ENCODE results near the gene TSHZ1. TPM values are rescaled to one million over a fixed set of nuclear protein-coding genes. Genes with fewer than 3 reads are reported as not detected.

TSHZ1 gene
- total RNA-seq, 1 donor from 2014 or later, result 16.3 TPM

GRCh38 chr18:75309564-75309963 is 99.0 kb downstream of the TSHZ1 start:
- H3K27me3 Mint-ChIP-seq (ENCODE audit: unreplicated experiment), result peaks cover 3% of the 10 kb centered on the region
- no peak for TF ChIP-seq CTCF (IDR thresholded peaks at IDR 0.05; ENCODE audit: unreplicated experiment)
- no peak for DNase-seq (ENCODE audit: low spot score)
- H3K4me3 Mint-ChIP-seq (ENCODE audit: unreplicated experiment), result no peak overlapping the region
- H3K36me3 Mint-ChIP-seq (ENCODE audit: low read depth, unreplicated experiment), result peaks cover 4% of the 10 kb centered on the region
- no peak overlapping the region for H3K27ac Mint-ChIP-seq (ENCODE audit: unreplicated experiment)
- H3K4me1 Mint-ChIP-seq (ENCODE audit: unreplicated experiment), result no peaks in the 10 kb centered on the region
- H3K9me3 Mint-ChIP-seq (ENCODE audit: unreplicated experiment), result peaks cover 3% of the 10 kb centered on the region

- DNase-seq (ENCODE audit: low spot score), result no peak
- Mint-ChIP-seq H3K4me1 (ENCODE audit: unreplicated experiment) (no peaks in the 10 kb centered on the region), H3K4me3 (ENCODE audit: unreplicated experiment) (no peak overlapping the region), H3K36me3 (ENCODE audit: low read depth, unreplicated experiment) (peaks cover 4% of the 10 kb centered on the region), H3K27ac (ENCODE audit: unreplicated experiment) (no peak overlapping the region), H3K9me3 (ENCODE audit: unreplicated experiment) (peaks cover 3% of the 10 kb centered on the region), H3K27me3 (ENCODE audit: unreplicated experiment) (peaks cover 2% of the 10 kb centered on the region)
- no peak for TF ChIP-seq CTCF (IDR thresholded peaks at IDR 0.05; ENCODE audit: unreplicated experiment)
These were observed 103.5 kb downstream of the TSHZ1 start for GRCh38 chr18:75314117-75314516.

GRCh38 chr18:75314606-75315005 is 104.0 kb downstream of the TSHZ1 start:
- Mint-ChIP-seq H3K27ac (ENCODE audit: unreplicated experiment) (no peak overlapping the region), H3K36me3 (ENCODE audit: low read depth, unreplicated experiment) (peaks cover 4% of the 10 kb centered on the region), H3K4me3 (ENCODE audit: unreplicated experiment) (no peak overlapping the region), H3K27me3 (ENCODE audit: unreplicated experiment) (peaks cover 2% of the 10 kb centered on the region), H3K9me3 (ENCODE audit: unreplicated experiment) (peaks cover 3% of the 10 kb centered on the region), H3K4me1 (ENCODE audit: unreplicated experiment) (no peaks in the 10 kb centered on the region)
- no peak for TF ChIP-seq CTCF (IDR thresholded peaks at IDR 0.05; ENCODE audit: unreplicated experiment)
- DNase-seq (ENCODE audit: low spot score), result no peak

- no peak overlapping the region for H3K27ac Mint-ChIP-seq (ENCODE audit: unreplicated experiment)
- peaks cover 5% of the 10 kb centered on the region for H3K4me1 Mint-ChIP-seq (ENCODE audit: unreplicated experiment)
- DNase-seq (ENCODE audit: low spot score), result no peak
- no peaks in the 10 kb centered on the region for H3K9me3 Mint-ChIP-seq (ENCODE audit: unreplicated experiment)
- no peaks in the 10 kb centered on the region for H3K36me3 Mint-ChIP-seq (ENCODE audit: low read depth, unreplicated experiment)
- H3K27me3 Mint-ChIP-seq (ENCODE audit: unreplicated experiment), result peaks cover 2% of the 10 kb centered on the region
- no peak for TF ChIP-seq CTCF (IDR thresholded peaks at IDR 0.05; ENCODE audit: unreplicated experiment)
- H3K4me3 Mint-ChIP-seq (ENCODE audit: unreplicated experiment), result no peak overlapping the region
These were observed 105.6 kb downstream of the TSHZ1 start for GRCh38 chr18:75316223-75316622.

- Mint-ChIP-seq H3K9me3 (ENCODE audit: unreplicated experiment) (no peaks in the 10 kb centered on the region), H3K27me3 (ENCODE audit: unreplicated experiment) (peaks cover 1% of the 10 kb centered on the region), H3K4me3 (ENCODE audit: unreplicated experiment) (no peak overlapping the region), H3K4me1 (ENCODE audit: unreplicated experiment) (peaks cover 5% of the 10 kb centered on the region), H3K27ac (ENCODE audit: unreplicated experiment) (no peak overlapping the region), H3K36me3 (ENCODE audit: low read depth, unreplicated experiment) (no peaks in the 10 kb centered on the region)
- no peak for DNase-seq (ENCODE audit: low spot score)
- no peak for TF ChIP-seq CTCF (IDR thresholded peaks at IDR 0.05; ENCODE audit: unreplicated experiment)
These were observed 106.2 kb downstream of the TSHZ1 start for GRCh38 chr18:75316826-75317225.
